H1 (cell line): ENCODE results near the gene STT3A. TPM values are rescaled to one million over a fixed set of nuclear protein-coding genes. Genes with fewer than 3 reads are reported as not detected.

ENCODE experiments used
- CTCF ChIA-PET: fragments of 300-600 bp; sonication (Branson Sonifier 250); formaldehyde crosslinking; loops from one replicate; lab custom pipeline; 2021; ENCODE audit not compliant: partially characterized antibody; lab: Charles Lee
- POLR2A ChIA-PET: fragments of 300-600 bp; sonication (Branson Sonifier 250); formaldehyde crosslinking; loops from one replicate; lab custom pipeline; 2021; ENCODE audit warnings: inconsistent platforms; ENCODE audit not compliant: partially characterized antibody; lab: Charles Lee
- DNase-seq, 2 experiments: peaks; one replicate each; pipeline versions ENCODE4 v3.0.0 to v3.0.0-alpha.2; 2010 to 2022; ENCODE audit warnings: low spot score in 2 of 2, low read depth in 1 of 2, mixed read lengths in 1 of 2
- FAIRE-seq: peaks from 2 replicates; lab custom pipeline; 2011; peaks lifted over from hg19 to GRCh38; lab: Jason Lieb, UNC
- H2AFZ ChIP-seq: 2 replicates; pipeline ENCODE4 v1.8.1; 2012; ENCODE audit warnings: low read length, inconsistent platforms
- H2AK5ac ChIP-seq: 2 replicates; pipeline ENCODE4 v1.6.1; 2013; ENCODE audit warnings: low read depth, low read length
- H2BK120ac ChIP-seq: replicated peaks from 2 replicates; pipeline ENCODE3; 2013; ENCODE audit warnings: low read depth, low read length, inconsistent platforms
- H2BK12ac ChIP-seq: 2 replicates; pipeline ENCODE4 v1.6.1; 2013; ENCODE audit warnings: low read depth, low read length
- H2BK15ac ChIP-seq: 2 replicates; pipeline ENCODE4 v1.6.1; 2013; ENCODE audit warnings: low read length
- H2BK20ac ChIP-seq: 2 replicates; pipeline ENCODE4 v1.6.1; 2013; ENCODE audit warnings: low read length
- H2BK5ac ChIP-seq: 2 replicates; pipeline ENCODE4 v1.6.1; 2013; ENCODE audit warnings: low read depth, low read length
- H3K14ac ChIP-seq: 2 replicates; pipeline ENCODE4 v1.6.1; 2013; ENCODE audit warnings: inconsistent platforms; ENCODE audit not compliant: insufficient read length
- H3K18ac ChIP-seq: 2 replicates; pipeline ENCODE4 v1.6.1; 2013; ENCODE audit warnings: low read length; ENCODE audit errors: extremely low read depth
- H3K23ac ChIP-seq: 2 replicates; pipeline ENCODE4 v1.6.1; 2013; ENCODE audit warnings: inconsistent platforms; ENCODE audit not compliant: insufficient read length
- H3K23me2 ChIP-seq: 2 replicates; pipeline ENCODE4 v1.6.1; 2013; ENCODE audit warnings: low read depth, low read length
- H3K27ac ChIP-seq: 2 replicates; pipeline ENCODE4 v1.6.1; 2011; ENCODE audit warnings: low read depth, low read length, inconsistent platforms
- H3K27me3 ChIP-seq, 4 experiments: replicated peaks in 1 of 4; 1 replicate in 1 of 4; 2 replicates in 3 of 4; pipeline versions ENCODE4 v1.6.1 to v1.8.1; 2011 to 2013; ENCODE audit warnings: low read length in 3 of 4, mild to moderate bottlenecking in 3 of 4, inconsistent platforms in 2 of 4, mixed read lengths in 2 of 4, moderate library complexity in 1 of 4; ENCODE audit not compliant: control insufficient read depth in 3 of 4, insufficient read depth in 3 of 4; ENCODE audit errors: extremely low read depth in 1 of 4
- H3K36me3 ChIP-seq, 4 experiments: 2 replicates each; pipeline versions ENCODE4 v1.6.1 to v1.8.1; 2011 to 2013; ENCODE audit warnings: mild to moderate bottlenecking in 4 of 4, low read length in 3 of 4, moderate library complexity in 2 of 4, control low read depth in 1 of 4, inconsistent platforms in 1 of 4; ENCODE audit not compliant: insufficient read depth in 4 of 4, control insufficient read depth in 2 of 4
- H3K4ac ChIP-seq: replicated peaks from 2 replicates; pipeline ENCODE3; 2013; ENCODE audit warnings: low read length, low read depth, mixed read lengths, inconsistent platforms; ENCODE audit not compliant: insufficient read length
- H3K4me1 ChIP-seq, 4 experiments: replicated peaks in 1 of 4; 1 replicate in 1 of 4; 2 replicates in 3 of 4; pipeline versions ENCODE4 v1.6.1 to v1.8.1; 2011 to 2013; ENCODE audit warnings: low read length in 3 of 4, inconsistent platforms in 2 of 4, mixed read lengths in 1 of 4; ENCODE audit not compliant: insufficient read depth in 4 of 4, control insufficient read depth in 3 of 4
- H3K4me2 ChIP-seq, 2 experiments: 2 replicates each; pipeline versions ENCODE4 v1.6.1 to v1.8.1; 2011 to 2013; ENCODE audit warnings: low read depth in 2 of 2, low read length in 2 of 2, control low read depth in 1 of 2, inconsistent platforms in 1 of 2, mild to moderate bottlenecking in 1 of 2; ENCODE audit not compliant: insufficient read depth in 1 of 2
- H3K4me3 ChIP-seq, 4 experiments: fragments of 200-600, 300-600 bp in 1 of 4; sonication (generic), shearing (Covaris generic), sonication (Bioruptor Twin) in 1 of 4; 2 replicates each; pipeline versions ENCODE4 v1.5.1 to v1.8.1; 2011 to 2016; ENCODE audit warnings: low read length in 4 of 4, low read depth in 3 of 4, control low read depth in 2 of 4, inconsistent platforms in 2 of 4, mild to moderate bottlenecking in 2 of 4, mixed read lengths in 1 of 4, moderate library complexity in 1 of 4; ENCODE audit not compliant: insufficient read depth in 2 of 4; ENCODE audit errors: extremely low read depth in 1 of 4
- H3K56ac ChIP-seq: replicated peaks from 2 replicates; pipeline ENCODE3; 2013; ENCODE audit warnings: low read depth, mild to moderate bottlenecking, mixed read lengths, low read length, inconsistent platforms; ENCODE audit not compliant: insufficient read length
- H3K79me1 ChIP-seq: 2 replicates; pipeline ENCODE4 v1.6.1; 2013; ENCODE audit warnings: low read depth, low read length, control low read depth
- H3K79me2 ChIP-seq, 2 experiments: 2 replicates each; pipeline versions ENCODE4 v1.6.1 to v1.8.1; 2012 to 2013; ENCODE audit warnings: low read length in 2 of 2, mild to moderate bottlenecking in 2 of 2, inconsistent platforms in 1 of 2; ENCODE audit not compliant: insufficient read depth in 2 of 2, control insufficient read depth in 1 of 2
- H3K9ac ChIP-seq, 4 experiments: replicated peaks in 1 of 4; 1 replicate in 1 of 4; 2 replicates in 3 of 4; pipeline versions ENCODE4 v1.6.1 to v1.8.1; 2011 to 2013; ENCODE audit warnings: low read depth in 3 of 4, low read length in 3 of 4, control low read depth in 2 of 4, mild to moderate bottlenecking in 2 of 4, moderate library complexity in 2 of 4, inconsistent platforms in 1 of 4; ENCODE audit errors: extremely low read depth in 1 of 4
- H3K9me3 ChIP-seq, 2 experiments: 2 replicates each; pipeline versions ENCODE4 v1.6.1 to v1.8.1; 2012 to 2013; ENCODE audit warnings: mild to moderate bottlenecking in 2 of 2, moderate library complexity in 2 of 2, control low read depth in 1 of 2, inconsistent platforms in 1 of 2, low read depth in 1 of 2, low read length in 1 of 2, mixed read lengths in 1 of 2; ENCODE audit not compliant: insufficient read depth in 2 of 2
- H4K20me1 ChIP-seq, 2 experiments: replicated peaks in 1 of 2; 2 replicates each; pipeline versions ENCODE3 to v1.8.1; 2011 to 2013; ENCODE audit warnings: inconsistent platforms in 2 of 2, low read length in 2 of 2, mild to moderate bottlenecking in 1 of 2; ENCODE audit not compliant: insufficient read depth in 2 of 2, control insufficient read depth in 1 of 2
- H4K5ac ChIP-seq: 2 replicates; pipeline ENCODE4 v1.6.1; 2013; ENCODE audit warnings: low read length, low read depth, mixed read lengths, inconsistent platforms; ENCODE audit not compliant: insufficient read length
- H4K8ac ChIP-seq: 2 replicates; pipeline ENCODE4 v1.8.0; 2013; ENCODE audit warnings: mild to moderate bottlenecking, moderate library complexity, low read length, inconsistent platforms; ENCODE audit not compliant: insufficient read depth; ENCODE audit errors: extremely low read depth
- H4K91ac ChIP-seq: replicated peaks from 2 replicates; pipeline ENCODE3; 2013; ENCODE audit warnings: low read length, mixed read lengths, inconsistent platforms; ENCODE audit not compliant: insufficient read length
- USF2 ChIP-seq: IDR thresholded peaks from 2 replicates; pipeline ENCODE4 v1.6.1; 2011; ENCODE audit warnings: low read length, improper control_type of control experiment
- WGBS, 2 experiments: shearing (Covaris generic) in 1 of 2; methylation state at CpG; one replicate each; pipeline versions ENCODE4 v1.1.6 to v1.1.7; 2013 to 2015; ENCODE audit warnings: low lambda C conversion rate in 2 of 2, mixed read lengths in 2 of 2, inconsistent platforms in 1 of 2, low coverage in 1 of 2, missing lambda C conversion rate in 1 of 2; ENCODE audit not compliant: insufficient replicate concordance in 2 of 2, insufficient coverage in 1 of 2, insufficient read length in 1 of 2; ENCODE audit errors: extremely low coverage in 1 of 2, missing lambda C conversion rate in 1 of 2; 5-methylcytosine and 5-hydroxymethylcytosine counted together
- polyA plus RNA-seq, 7 experiments: library from polyadenylated mRNA; depleted of rRNA in 3 of 7; stranded (reverse) in 5 of 7; unstranded in 2 of 7; fragments of >200 nt in 5 of 7; fragments of 200-250 nt in 2 of 7; gene quantifications; 1 replicate in 5 of 7; 2 replicates in 1 of 7; 4 replicates in 1 of 7; pipeline versions ENCODE4 v1.2.1 to v1.2.3, GENCODE V29; 2011 to 2013; ENCODE audit warnings: missing spikeins in 2 of 7, mixed read lengths in 2 of 7
- total RNA-seq: library from RNA; stranded (reverse); fragmentation: NEBNext Ultra II Directional; extraction: Animal tissue kit (Norgen Biotek cat#: 25700); gene quantifications from 2 replicates; pipeline ENCODE4 v1.2.1, GENCODE V29; 2021

The STT3A gene
- total and polyA plus RNA-seq, 2 of the 8 experiments (the other 6 are each of a cell fraction or from before 2014, with no cell fraction given) = 173 to 211 TPM

GRCh38 chr11:125559888-125560287, 32.8 kb upstream of the STT3A start:
- FAIRE-seq (no peak), DNase-seq (no peak)
- H3K79me2 ChIP-seq = no peaks in the 10 kb centered on the region
- no peak overlapping the region for H2BK12ac ChIP-seq
- TF ChIP-seq USF2 = no peak
- H3K9me3 ChIP-seq = 0 out of 4 replicates have a peak, but pooled peaks cover 0 to 4% of the 10 kb centered on the region in 2 experiments
- H3K4ac ChIP-seq = no peak overlapping the region
- H3K27me3 ChIP-seq = no peaks in the 10 kb centered on the region
- H4K91ac ChIP-seq = no peak overlapping the region
- no peak overlapping the region for H3K4me2 ChIP-seq
- no peak overlapping the region for H2BK120ac ChIP-seq
- no peak overlapping the region for H4K5ac ChIP-seq
- no peak overlapping the region for H3K9ac ChIP-seq
- H3K27ac ChIP-seq = no peak overlapping the region
- H3K23me2 ChIP-seq = no peaks in the 10 kb centered on the region
- WGBS, 2 experiments = 88% methylated on average over 3 of the region's 3 CpGs; no CpG with 5 or more reads in 1 of the 2 experiments
- no peak overlapping the region for H3K23ac ChIP-seq
- H4K20me1 ChIP-seq = no peaks in the 10 kb centered on the region
- H2AK5ac ChIP-seq = no peak overlapping the region
- no peak overlapping the region for H2BK5ac ChIP-seq
- H3K18ac ChIP-seq = no peak overlapping the region
- no peak overlapping the region for H2BK15ac ChIP-seq
- no peak overlapping the region for H2AFZ ChIP-seq
- ChIA-PET POLR2A (no interaction called here), CTCF (interaction anchor here (0.7 to 1.5 kb wide), 2 partner anchors 10 to 11 kb away, joined by 3 to 8 read pairs; partner anchors contain the start of gene EI24)
- H3K4me3 ChIP-seq = no peak overlapping the region
- no peak overlapping the region for H2BK20ac ChIP-seq
- H3K4me1 ChIP-seq = no peaks in the 10 kb centered on the region
- H4K8ac ChIP-seq = no peak overlapping the region
- no peaks in the 10 kb centered on the region for H3K36me3 ChIP-seq
- H3K56ac ChIP-seq = no peak overlapping the region
- H3K79me1 ChIP-seq = no peaks in the 10 kb centered on the region
- no peak overlapping the region for H3K14ac ChIP-seq
